Measurements from ENCODE around the gene SERPINC1.

DNA sequence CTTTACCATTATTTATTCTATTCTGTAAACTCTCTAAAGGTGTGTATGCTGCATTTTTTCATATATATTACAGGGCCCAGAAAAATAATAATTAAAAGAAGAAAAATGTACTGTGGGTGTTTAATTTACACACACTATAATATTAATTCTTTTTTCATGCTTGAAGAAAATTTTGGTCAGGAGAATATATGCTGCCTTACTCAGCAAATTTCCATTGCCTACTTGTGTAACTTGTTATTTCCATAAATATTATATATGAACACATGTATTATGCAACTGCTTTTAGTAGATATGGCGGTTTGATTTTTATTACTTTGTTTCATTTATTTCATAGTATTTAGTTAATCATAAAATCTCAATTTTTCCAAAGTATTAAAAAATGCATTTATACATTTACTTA lies 46.4 kb upstream of the SERPINC1 start:
- TF ChIP-seq POLR2A (conservative IDR thresholded peaks at IDR 0.05): no peak
- TF ChIP-seq HMG20B (CRISPR knock-in tag; IDR thresholded peaks at IDR 0.05): no peak
- no peak for TF ChIP-seq BRF1 (IDR thresholded peaks at IDR 0.05; ENCODE audit: borderline replicate concordance, extremely low read depth, insufficient read length)
- no peak for TF ChIP-seq GABPA (tag; conservative IDR thresholded peaks at IDR 0.05; ENCODE audit: low read depth)
- TF ChIP-seq, protein P1, sequence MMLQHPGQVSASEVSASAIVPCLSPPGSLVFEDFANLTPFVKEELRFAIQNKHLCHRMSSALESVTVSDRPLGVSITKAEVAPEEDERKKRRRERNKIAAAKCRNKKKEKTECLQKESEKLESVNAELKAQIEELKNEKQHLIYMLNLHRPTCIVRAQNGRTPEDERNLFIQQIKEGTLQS (IDR thresholded peaks at IDR 0.05): no peak
- TF ChIP-seq, protein P1 (CRISPR knock-in tag; conservative IDR thresholded peaks at IDR 0.05): no peak
- no peak for TF ChIP-seq SMARCC2 (IDR thresholded peaks at IDR 0.05; ENCODE audit: low read depth)
- TF ChIP-seq SIN3A (IDR thresholded peaks at IDR 0.05; ENCODE audit: borderline replicate concordance in 2 of 2, control insufficient read depth in 1 of 2, low read depth in 2 of 2, low read length in 2 of 2): no peak
- TF ChIP-seq CBX5 (IDR thresholded peaks at IDR 0.05; ENCODE audit: borderline replicate concordance, low read depth): no peak

Data from K562 (cell line).